ENCODE measurements around the gene HDAC3.
A peak's percentile ranks its signal among the peaks of the same experiment; 100 is the strongest.

HDAC3 gene

DNA sequence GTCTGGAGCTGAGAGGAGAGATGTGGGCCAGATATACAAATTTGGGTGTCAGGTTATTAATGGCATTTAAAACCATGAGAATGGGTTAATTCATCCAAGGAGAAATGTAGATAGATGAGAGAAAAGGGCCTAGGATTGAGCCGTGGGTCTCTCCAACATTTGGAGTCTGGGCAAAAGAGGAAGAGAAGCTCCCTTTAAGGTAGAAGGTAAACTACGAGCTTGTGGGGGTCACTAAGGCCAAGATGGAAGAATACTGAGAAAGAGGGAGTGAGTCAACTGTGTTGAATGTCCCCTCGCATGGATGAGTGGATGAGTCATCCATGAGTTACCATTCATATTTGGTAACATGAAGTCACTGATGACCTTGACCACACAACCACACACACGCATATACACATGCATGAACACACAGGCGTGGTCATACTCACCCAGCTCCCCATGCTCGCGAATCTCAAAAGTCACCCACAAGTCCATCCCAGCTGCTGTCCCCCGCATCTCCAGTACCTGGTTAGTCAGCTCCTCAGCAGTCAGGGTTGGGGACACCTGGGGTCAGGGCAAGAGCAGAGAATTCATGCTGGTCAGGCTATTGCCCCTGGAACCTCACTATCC, 21.4 kb upstream of the HDAC3 start:
- DNase-seq: peak; percentile 67

DNA sequence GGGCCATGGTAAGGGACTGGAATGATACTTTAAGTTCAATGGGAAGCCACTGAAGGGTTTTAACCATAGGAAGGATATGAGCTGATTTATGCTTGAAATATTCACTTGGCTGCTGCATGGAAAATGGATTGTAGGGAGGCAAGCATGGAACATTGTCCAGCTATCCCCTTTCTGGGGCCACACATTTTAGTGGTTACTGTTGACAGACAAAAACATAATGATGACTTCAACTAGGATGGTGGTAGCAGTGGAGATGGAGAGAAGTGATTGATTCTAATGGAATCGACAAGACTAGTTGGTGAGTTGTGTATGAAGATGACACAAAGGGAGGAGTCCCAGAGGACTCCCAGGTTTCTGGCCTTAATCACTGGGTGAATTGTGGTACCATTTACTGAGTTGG, 20.8 kb upstream of the HDAC3 start:
- no peak for DNase-seq

GRCh38 chr5:141656396-141656795, 19.7 kb upstream of the HDAC3 start:
- DNase-seq: no peak

DNA sequence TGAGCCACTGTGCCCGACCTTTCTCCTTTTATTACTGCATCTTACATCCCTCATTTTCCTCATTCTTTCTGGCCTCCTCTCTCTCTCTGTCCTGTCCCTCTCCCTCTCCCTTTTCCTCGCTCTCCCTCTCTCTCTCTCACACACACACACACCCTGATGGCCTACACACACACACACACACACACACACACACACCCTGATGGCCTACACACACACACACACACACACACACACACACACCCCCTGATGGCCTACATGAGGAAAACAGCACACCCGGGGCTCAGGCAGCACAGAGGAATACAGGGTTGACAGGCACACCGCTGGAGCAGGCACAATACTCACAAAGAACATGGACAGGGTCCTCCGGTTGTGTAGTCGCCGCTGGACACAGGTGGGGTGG, 18.4 kb upstream of the HDAC3 start:
- no peak for DNase-seq

- no peak for DNase-seq
Observed at GRCh38 chr5:141654298-141654697, 17.6 kb upstream of the HDAC3 start.

- no peak for DNase-seq
Observed at GRCh38 chr5:141651728-141652105, 15.1 kb upstream of the HDAC3 start.

GRCh38 chr5:141650851-141651727, 14.4 kb upstream of the HDAC3 start, which contains the start of gene FCHSD1:
TSS of gene FCHSD1 (minus strand) at chr5:141651418. CDS start at chr5:141651368, 50 bp downstream.
- DNase-seq: peak; percentile 72

DNA sequence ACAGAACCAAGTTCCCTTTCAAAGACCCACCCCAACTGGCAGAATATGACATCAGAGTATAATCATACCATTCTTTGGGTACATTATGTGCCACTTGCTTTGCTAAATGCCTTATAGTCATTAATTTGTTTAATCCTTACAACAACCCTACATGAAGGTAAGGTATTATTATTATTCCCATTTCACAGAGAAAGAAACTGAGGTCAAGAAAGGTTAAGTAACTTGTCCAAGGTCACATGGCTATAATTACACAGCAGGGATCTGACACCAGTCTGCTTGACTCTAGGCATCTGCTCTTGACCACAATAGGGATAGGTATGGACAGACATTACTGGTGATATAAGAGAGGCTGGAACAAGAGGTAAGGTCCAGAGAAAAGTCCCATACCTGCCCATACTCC, 13.3 kb upstream of the HDAC3 start:
- DNase-seq: no peak

DNA sequence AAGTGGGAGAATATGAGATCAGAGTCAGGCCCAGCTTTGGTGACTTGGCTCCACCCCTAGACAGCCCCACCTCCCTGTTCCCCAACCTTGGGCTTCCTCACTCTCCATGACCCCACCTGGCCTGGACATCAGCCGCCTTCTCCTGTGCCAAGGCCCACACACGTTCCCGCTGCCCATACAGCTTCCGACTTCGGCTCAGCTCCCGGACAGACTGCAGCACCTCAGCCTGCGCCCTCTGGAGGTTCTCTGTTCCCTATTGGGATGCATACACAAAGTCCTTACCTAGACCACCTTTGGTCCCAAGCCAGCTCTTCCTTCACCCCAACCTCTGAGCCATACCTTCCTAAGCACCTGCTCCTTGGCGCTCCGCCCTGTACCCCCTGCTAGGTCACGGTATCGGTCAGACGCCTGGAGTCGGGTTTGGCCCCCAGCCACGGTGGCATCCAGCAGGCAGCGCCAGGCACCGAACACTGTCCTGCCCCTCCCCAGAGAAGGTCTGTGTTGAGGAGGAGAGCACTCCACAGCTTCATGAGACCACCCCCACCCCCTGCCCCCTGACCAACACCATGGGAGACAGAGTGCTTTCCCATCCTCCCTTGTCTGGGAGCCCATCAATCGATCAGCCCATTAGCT, 12.5 kb upstream of the HDAC3 start:
- DNase-seq: no peak

DNA sequence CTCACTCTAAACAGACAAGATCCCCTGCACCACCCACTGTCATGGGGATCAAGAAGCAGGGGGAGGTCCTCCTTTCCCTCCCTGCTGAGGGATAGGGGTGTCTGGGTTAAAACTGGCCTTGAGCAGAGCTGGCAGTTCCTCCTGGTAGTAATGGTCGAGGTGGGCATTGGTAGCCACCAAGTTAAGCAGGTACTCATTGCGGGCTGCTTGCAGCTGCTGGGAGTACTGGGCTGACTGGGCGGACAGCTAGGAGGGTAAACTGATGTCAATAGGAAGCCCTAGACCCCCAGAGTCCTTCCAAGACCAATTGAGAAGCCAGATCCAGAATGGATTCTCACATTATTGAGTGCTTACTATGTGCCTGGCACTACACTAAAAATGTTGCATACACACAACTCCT, 11.2 kb upstream of the HDAC3 start:
- no peak for DNase-seq

GRCh38 chr5:141647242-141647641, 10.6 kb upstream of the HDAC3 start:
- no peak for DNase-seq

- no peak for DNase-seq
Observed at GRCh38 chr5:141646026-141646425, 9.4 kb upstream of the HDAC3 start.

DNA sequence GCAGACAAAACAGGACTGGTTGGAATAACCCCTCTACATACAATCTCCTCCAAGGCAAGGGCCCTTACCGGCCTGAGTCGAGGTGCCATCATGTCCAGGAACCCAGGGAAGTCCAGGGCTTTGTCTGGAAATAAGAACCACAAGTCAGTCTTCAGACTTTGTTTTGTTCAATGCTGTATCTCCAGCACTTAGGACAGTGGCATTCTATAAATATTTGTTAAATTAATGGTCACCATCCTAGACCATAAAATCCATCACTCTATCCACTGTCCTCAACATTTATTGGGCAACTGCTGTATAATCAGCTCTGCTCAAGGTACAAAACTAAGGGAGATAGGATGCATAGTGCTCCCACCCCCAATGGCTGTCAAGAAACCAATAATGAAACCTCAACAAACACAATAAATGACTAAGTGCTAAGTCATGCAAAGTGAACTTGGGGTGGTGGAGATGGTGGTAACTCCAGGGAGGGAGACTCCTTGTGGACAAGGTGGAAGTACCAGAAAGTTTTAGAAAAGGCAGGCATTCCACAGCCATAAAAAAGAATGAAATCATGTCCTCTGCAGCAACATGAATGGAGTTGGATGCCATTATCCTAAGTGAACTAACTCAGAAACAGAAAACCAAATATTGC, 5.1 kb upstream of the HDAC3 start:
- no peak for DNase-seq

GRCh38 chr5:141640698-141641097, 4.0 kb upstream of the HDAC3 start:
- DNase-seq: no peak

DNA sequence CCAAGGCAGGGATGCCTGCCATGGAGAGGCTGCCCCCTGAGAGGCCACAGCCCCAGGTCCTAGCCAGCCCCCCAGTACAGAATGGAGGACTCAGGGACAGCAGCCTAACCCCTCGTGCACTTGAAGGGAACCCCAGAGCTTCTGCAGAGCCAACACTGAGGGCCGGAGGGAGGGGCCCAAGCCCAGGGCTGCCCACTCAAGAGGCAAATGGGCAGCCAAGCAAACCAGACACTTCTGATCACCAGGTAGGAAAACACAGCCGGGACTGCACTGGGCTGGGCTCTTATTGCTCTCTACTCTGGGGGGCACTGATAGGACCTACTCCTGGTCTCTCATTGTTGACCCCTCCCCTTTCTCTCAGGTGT, 3.4 kb upstream of the HDAC3 start:
- no peak for DNase-seq

GRCh38 chr5:141639357-141640050, 2.9 kb upstream of the HDAC3 start:
- DNase-seq: no peak

DNA sequence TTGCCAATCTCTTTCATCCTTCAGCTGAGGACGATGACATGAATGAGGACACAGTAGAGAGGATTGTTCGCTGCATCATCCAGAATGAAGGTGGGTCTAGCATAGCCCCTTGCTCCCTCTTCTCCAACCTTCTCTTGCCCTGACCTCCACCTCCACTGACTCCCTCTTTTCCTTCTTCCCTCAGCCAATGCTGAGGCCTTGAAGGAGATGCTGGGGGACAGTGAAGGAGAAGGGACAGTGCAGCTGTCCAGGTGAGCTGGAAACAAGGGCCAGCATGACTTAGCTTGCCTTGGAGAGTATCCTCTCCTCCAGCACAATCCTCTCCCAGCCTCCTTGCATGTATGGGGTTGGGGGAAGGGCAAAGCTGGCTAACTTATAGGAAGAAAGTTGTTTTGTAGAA, 2.1 kb upstream of the HDAC3 start:
- DNase-seq: no peak

GRCh38 chr5:141637767-141638419, 1.2 kb upstream of the HDAC3 start:
- no peak for DNase-seq

DNA sequence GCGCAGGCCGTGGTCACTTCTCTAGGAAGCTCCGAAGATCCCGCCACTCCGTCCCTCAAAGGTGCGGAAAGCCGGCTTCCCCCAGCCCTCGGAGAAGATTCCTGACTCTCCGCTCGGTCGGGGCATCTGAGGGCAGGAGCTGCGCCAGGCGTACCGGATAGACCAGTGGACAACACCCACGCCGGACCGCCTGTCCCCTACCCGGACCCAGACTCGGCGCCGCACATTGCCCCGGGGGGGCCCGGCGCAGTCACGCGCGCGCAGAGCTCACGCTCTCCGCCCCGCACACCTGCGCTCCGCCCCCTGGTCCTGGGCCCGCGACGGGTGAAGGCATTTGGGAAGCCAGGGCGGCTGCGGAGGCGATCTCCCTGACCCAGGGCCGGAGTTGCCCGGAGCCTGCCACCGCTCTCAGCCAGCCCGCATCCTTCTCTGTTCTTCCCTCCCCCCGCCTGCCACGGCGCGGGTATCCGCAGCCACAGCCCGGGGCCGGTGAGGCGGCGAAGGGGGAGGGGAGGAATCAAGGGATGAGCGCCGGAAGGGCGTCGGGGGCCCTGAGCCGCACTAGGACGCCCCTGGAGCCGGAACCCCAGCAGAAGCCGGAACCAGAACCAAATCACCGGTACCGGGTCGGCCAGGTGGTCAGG, 596 bp upstream of the HDAC3 start:
- no peak for DNase-seq

GRCh38 chr5:141636106-141636412, 590 bp downstream of the HDAC3 start:
- DNase-seq: no peak

DNA sequence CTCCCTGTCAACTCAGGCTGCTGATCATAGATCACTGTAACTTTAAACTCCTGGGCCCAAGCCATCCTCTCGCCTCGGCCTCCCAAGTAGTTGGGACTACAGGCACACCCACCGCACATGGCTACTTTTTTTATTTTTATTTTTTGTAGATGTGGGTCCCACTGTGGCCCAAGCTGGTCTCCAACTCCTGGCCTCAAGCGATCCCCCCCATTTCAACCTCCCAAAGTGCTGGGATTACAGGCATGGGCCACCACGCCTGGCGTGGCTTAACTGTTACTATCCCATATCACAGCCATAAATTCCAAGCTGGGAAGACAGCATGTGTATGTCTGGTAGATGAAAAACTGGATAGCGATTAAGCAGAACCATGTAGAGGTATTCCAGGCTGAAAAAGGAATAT, 1.0 kb downstream of the HDAC3 start:
- no peak for DNase-seq

DNA sequence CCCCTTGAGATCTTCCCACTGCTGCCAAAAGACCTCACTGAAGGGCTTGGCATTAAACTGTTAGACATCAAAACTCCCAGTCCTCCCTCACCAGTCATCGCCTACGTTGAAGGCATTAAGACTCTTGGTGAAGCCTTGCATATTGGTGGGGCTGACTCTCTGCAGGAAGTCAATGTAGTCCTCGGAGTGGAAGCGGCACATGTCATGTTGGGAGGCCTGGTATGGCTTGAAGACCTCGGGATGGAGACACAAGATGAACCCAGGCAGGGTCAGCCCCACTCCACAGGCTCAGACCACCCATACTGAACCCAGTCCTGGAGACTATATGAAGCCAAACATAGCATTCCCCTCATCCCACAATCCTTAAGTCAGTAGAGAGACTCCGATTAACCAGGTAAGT, 1.9 kb downstream of the HDAC3 start:
- no peak for DNase-seq
